Hepatocyte (in vitro differentiated cells): ENCODE data around the gene FOSB. TPM values are rescaled to one million over a fixed set of nuclear protein-coding genes. Genes with fewer than 3 reads are reported as not detected.

Experiments used
- DNase-seq: peaks from one replicate; pipeline ENCODE4 v3.0.0-alpha.2; 2016; ENCODE audit warnings: low spot score
- H2AFZ ChIP-seq: fragments of 200-600 bp; sonication (generic); 2 replicates; pipeline ENCODE4 v1.6.0; 2016; ENCODE audit warnings: antibody characterized with exemption, mild to moderate bottlenecking
- H3K27ac ChIP-seq: fragments of 200-600 bp; sonication (generic); 2 replicates; pipeline ENCODE4 v1.5.1; 2016; ENCODE audit warnings: mild to moderate bottlenecking
- H3K27me3 ChIP-seq: fragments of 200-600 bp; sonication (generic); 2 replicates; pipeline ENCODE4 v1.6.1; 2016
- H3K36me3 ChIP-seq: fragments of 200-600 bp; sonication (generic); replicated peaks from 2 replicates; pipeline ENCODE4 v1.5.1; 2016; ENCODE audit warnings: low read depth; ENCODE audit not compliant: insufficient read depth
- H3K4me1 ChIP-seq: fragments of 200-600 bp; sonication (generic); 2 replicates; pipeline ENCODE4 v1.5.1; 2016; ENCODE audit warnings: mild to moderate bottlenecking, moderate library complexity; ENCODE audit not compliant: insufficient read depth
- H3K4me2 ChIP-seq: fragments of 200-600 bp; sonication (generic); 2 replicates; pipeline ENCODE4 v1.6.0; 2016
- H3K4me3 ChIP-seq: fragments of 200-600 bp; sonication (generic); 2 replicates; pipeline ENCODE4 v1.5.1; 2016; ENCODE audit warnings: mild to moderate bottlenecking
- H3K79me2 ChIP-seq: fragments of 200-600 bp; sonication (generic); 2 replicates; pipeline ENCODE4 v1.6.0; 2017; ENCODE audit warnings: mild to moderate bottlenecking
- H3K9me2 ChIP-seq: fragments of 200-600 bp; sonication (generic); replicated peaks from 2 replicates; pipeline ENCODE4 v1.6.0; 2017; ENCODE audit warnings: mild to moderate bottlenecking; ENCODE audit not compliant: insufficient read depth
- H3K9me3 ChIP-seq: fragments of 200-600 bp; sonication (generic); 2 replicates; pipeline ENCODE4 v1.5.1; 2016; ENCODE audit warnings: low read depth, mild to moderate bottlenecking
- H4K20me1 ChIP-seq: fragments of 200-600 bp; sonication (generic); 2 replicates; pipeline ENCODE4 v1.6.0; 2016; ENCODE audit warnings: mild to moderate bottlenecking; ENCODE audit not compliant: insufficient read depth, poor library complexity, severe bottlenecking
- CTCF ChIP-seq: fragments of 200-600 bp; sonication (generic); IDR thresholded peaks from 2 replicates; pipeline ENCODE4 v1.5.1; 2016; ENCODE audit warnings: antibody characterized with exemption, mild to moderate bottlenecking; ENCODE audit not compliant: poor library complexity
- EZH2 ChIP-seq: fragments of 200-600 bp; sonication (generic); IDR thresholded peaks from 2 replicates; pipeline ENCODE4 v1.6.1; 2016; ENCODE audit warnings: antibody characterized with exemption, mild to moderate bottlenecking, borderline replicate concordance
- EZH2phosphoT487 ChIP-seq: fragments of 200-600 bp; sonication (generic); IDR thresholded peaks from one replicate; pipeline ENCODE4 v1.6.1; 2018; ENCODE audit warnings: antibody characterized with exemption, mild to moderate bottlenecking, low read depth, moderate library complexity; ENCODE audit not compliant: unreplicated experiment, severe bottlenecking
- WGBS: methylation state at CpG from one replicate; pipeline ENCODE4 v1.1.6; 2016; ENCODE audit warnings: low lambda C conversion rate; ENCODE audit errors: missing lambda C conversion rate; 5-methylcytosine and 5-hydroxymethylcytosine counted together
- polyA plus RNA-seq: library from polyadenylated mRNA; unstranded; fragments of >200 nt; fragmentation: Nextera tagmentation; extraction: Ambion mirVana; gene quantifications from 2 replicates; pipeline ENCODE4 v1.2.1, GENCODE V29; 2016
- total RNA-seq: library from RNA; depleted of rRNA; stranded (reverse); fragments of >200 nt; gene quantifications from 2 replicates; pipeline ENCODE4 v1.2.3, GENCODE V29; 2014

Gene FOSB
- total and polyA plus RNA-seq, 2 experiments from 2014 or later = 73.1 to 114 TPM

GRCh38 chr19:45419895-45420294 lies 47.9 kb upstream of the FOSB start:
- Histone ChIP-seq H3K9me2 (no peaks in the 10 kb centered on the region), H2AFZ (no peak overlapping the region), H3K4me1 (peaks cover 12% of the 10 kb centered on the region), H3K9me3 (no peaks in the 10 kb centered on the region), H3K27ac (no peak overlapping the region), H3K79me2 (peaks cover 10% of the 10 kb centered on the region), H3K4me3 (no peak overlapping the region), H4K20me1 (no peaks in the 10 kb centered on the region), H3K4me2 (no peak overlapping the region), H3K36me3 (no peaks in the 10 kb centered on the region), H3K27me3 (no peaks in the 10 kb centered on the region)
- TF ChIP-seq EZH2 (no peak), EZH2phosphoT487 (no peak), CTCF (no peak)
- 60% methylated on average over 1 of the region's 3 CpGs for WGBS
- DNase-seq = no peak

DNA sequence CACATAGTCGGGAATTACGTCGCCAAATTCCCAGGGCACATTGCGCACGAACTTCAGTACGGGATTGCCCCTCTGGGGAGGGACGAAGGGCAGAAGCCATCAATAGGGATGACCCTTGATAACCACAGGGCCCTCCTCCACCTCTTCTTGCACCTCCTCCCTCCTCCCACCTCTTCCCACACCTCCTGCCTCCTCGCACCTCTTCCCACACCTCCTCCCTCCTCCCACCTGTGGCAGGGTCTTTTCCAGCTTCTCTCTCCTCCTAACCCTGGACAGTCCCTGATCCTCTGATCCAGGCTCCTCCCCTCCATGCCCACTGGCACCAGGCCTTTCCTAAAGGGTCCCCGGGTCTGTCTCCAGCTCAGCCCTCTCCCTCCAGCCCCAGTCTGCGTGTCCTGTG lies 47.4 kb upstream of the FOSB start:
- Histone ChIP-seq H3K9me2 (no peaks in the 10 kb centered on the region), H3K79me2 (peaks cover 10% of the 10 kb centered on the region), H3K4me2 (no peak overlapping the region), H3K4me3 (no peak overlapping the region), H3K27me3 (no peaks in the 10 kb centered on the region), H3K9me3 (no peaks in the 10 kb centered on the region), H4K20me1 (no peaks in the 10 kb centered on the region), H3K4me1 (peaks cover 16% of the 10 kb centered on the region), H2AFZ (no peak overlapping the region), H3K36me3 (no peaks in the 10 kb centered on the region), H3K27ac (no peak overlapping the region)
- 90% methylated on average over 9 of the region's 10 CpGs for WGBS
- no peak for DNase-seq
- no peak for TF ChIP-seq CTCF
- no peak for TF ChIP-seq EZH2phosphoT487
- TF ChIP-seq EZH2 = no peak

- Histone ChIP-seq H3K36me3 (no peaks in the 10 kb centered on the region), H3K9me2 (no peaks in the 10 kb centered on the region), H4K20me1 (no peaks in the 10 kb centered on the region), H3K9me3 (no peaks in the 10 kb centered on the region), H3K79me2 (peaks cover 10% of the 10 kb centered on the region), H3K4me2 (no peak overlapping the region), H3K27ac (no peak overlapping the region), H3K4me3 (no peak overlapping the region), H3K4me1 (peaks cover 16% of the 10 kb centered on the region), H3K27me3 (no peaks in the 10 kb centered on the region), H2AFZ (no peak overlapping the region)
- no peak for TF ChIP-seq EZH2phosphoT487
- DNase-seq = no peak
- 99% methylated on average over 6 of the region's 6 CpGs for WGBS
These were observed 46.9 kb upstream of the FOSB start for GRCh38 chr19:45420871-45421270.

DNA sequence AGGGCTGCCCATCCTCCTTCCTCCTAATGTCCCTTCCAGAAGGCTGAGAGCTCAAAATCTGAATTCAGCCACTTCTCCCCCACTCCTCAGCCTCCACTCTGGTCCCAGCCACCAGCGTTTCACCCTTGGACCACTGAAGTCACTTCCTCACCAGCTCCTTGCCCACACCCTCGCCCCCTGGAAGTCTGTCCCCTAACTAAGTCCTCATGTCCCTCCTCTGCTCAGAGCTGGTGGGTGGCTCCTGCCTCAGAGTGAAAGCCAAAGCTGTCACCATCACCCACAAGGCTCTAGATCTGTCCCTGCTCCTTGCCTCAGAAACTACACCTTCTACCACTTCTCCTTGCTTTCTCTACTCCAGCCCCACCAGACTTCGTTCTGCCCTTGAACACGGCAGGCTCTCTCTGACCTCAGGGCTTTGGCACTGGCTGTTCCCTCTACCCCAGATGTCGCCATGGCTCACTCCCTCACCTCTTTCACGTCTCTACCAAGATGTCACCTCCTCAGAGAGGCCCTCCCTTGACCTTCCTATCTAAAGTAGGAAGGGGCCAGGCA lies 45.8 kb upstream of the FOSB start:
- no peak for TF ChIP-seq EZH2
- no peak for TF ChIP-seq EZH2phosphoT487
- TF ChIP-seq CTCF = no peak
- Histone ChIP-seq H3K36me3 (no peaks in the 10 kb centered on the region), H3K79me2 (peaks cover 10% of the 10 kb centered on the region), H4K20me1 (no peaks in the 10 kb centered on the region), H3K9me3 (no peaks in the 10 kb centered on the region), H3K27ac (no peak overlapping the region), H3K9me2 (no peaks in the 10 kb centered on the region), H3K4me3 (no peak overlapping the region), H3K4me1 (peaks cover 16% of the 10 kb centered on the region), H2AFZ (no peak overlapping the region), H3K27me3 (no peaks in the 10 kb centered on the region), H3K4me2 (no peak overlapping the region)
- DNase-seq = no peak
- WGBS = 93% methylated on average over 6 of the region's 6 CpGs
